GM18868 (cell line): ENCODE results near the gene TXK.

Source experiments
- ATAC-seq: cut with Tn5 transposase; IDR thresholded peaks from one replicate; pipeline ENCODE4 v1.9.1; 2021; ENCODE audit warnings: mild to moderate bottlenecking, moderate library complexity; ENCODE audit not compliant: unreplicated experiment

Gene TXK

GRCh38 chr4:48138511-48138910, 4.5 kb upstream of the TXK start:
- ATAC-seq: no peak

- no peak for ATAC-seq
These were observed 3.8 kb upstream of the TXK start for GRCh38 chr4:48137846-48138245.

GRCh38 chr4:48133669-48134068, 381 bp downstream of the TXK start:
- ATAC-seq: no peak

- no peak for ATAC-seq
These were observed 2.3 kb downstream of the TXK start for GRCh38 chr4:48131736-48132135.

- ATAC-seq: no peak
These were observed 4.0 kb downstream of the TXK start for GRCh38 chr4:48130100-48130499.

GRCh38 chr4:48129307-48130014, 4.6 kb downstream of the TXK start:
- ATAC-seq: no peak

- ATAC-seq: peak; percentile 92
These were observed 6.2 kb downstream of the TXK start for GRCh38 chr4:48127682-48128404.

GRCh38 chr4:48127231-48127630, 6.8 kb downstream of the TXK start:
- no peak for ATAC-seq

- no peak for ATAC-seq
These were observed 7.4 kb downstream of the TXK start for GRCh38 chr4:48126621-48127020.

GRCh38 chr4:48124870-48125269, 9.2 kb downstream of the TXK start:
- ATAC-seq: no peak

- ATAC-seq: no peak
These were observed 11.3 kb downstream of the TXK start for GRCh38 chr4:48122756-48123155.

GRCh38 chr4:48121180-48121579, 12.9 kb downstream of the TXK start:
- no peak for ATAC-seq

GRCh38 chr4:48120132-48120531, 13.9 kb downstream of the TXK start:
- ATAC-seq: no peak

- no peak for ATAC-seq
These were observed 14.4 kb downstream of the TXK start for GRCh38 chr4:48119646-48120045.

GRCh38 chr4:48118081-48118480, 16.0 kb downstream of the TXK start:
- no peak for ATAC-seq

- ATAC-seq: no peak
These were observed 17.5 kb downstream of the TXK start for GRCh38 chr4:48116582-48116981.

GRCh38 chr4:48114412-48114811, 19.6 kb downstream of the TXK start:
- ATAC-seq: no peak

GRCh38 chr4:48112017-48112667, 21.9 kb downstream of the TXK start:
- no peak for ATAC-seq

GRCh38 chr4:48110452-48110978, 23.5 kb downstream of the TXK start:
- no peak for ATAC-seq

GRCh38 chr4:48109413-48110263, 24.4 kb downstream of the TXK start:
- peak; percentile 88 for ATAC-seq
